GM12875 (cell line): ENCODE measurements around the gene PCBP4.
A peak's percentile ranks its signal among the peaks of the same experiment; 100 is the strongest.

ENCODE experiments used
- H3K4me3 ChIP-seq: one replicate; pipeline ENCODE4 v1.5.1; 2011; ENCODE audit warnings: low read depth, low read length, control low read depth
- TF ChIP-seq, protein P1 (sequence below): IDR thresholded peaks from 2 replicates; pipeline ENCODE4 v1.5.1; 2011; ENCODE audit warnings: low read depth, mild to moderate bottlenecking, control low read depth, inconsistent platforms, low read length, moderate library complexity, borderline replicate concordance; ENCODE audit not compliant: insufficient read depth

The PCBP4 gene

GRCh38 chr3:51958603-51959521 lies 8.4 kb downstream of the PCBP4 start:
- no peak overlapping the region for H3K4me3 ChIP-seq
- TF ChIP-seq, protein P1, sequence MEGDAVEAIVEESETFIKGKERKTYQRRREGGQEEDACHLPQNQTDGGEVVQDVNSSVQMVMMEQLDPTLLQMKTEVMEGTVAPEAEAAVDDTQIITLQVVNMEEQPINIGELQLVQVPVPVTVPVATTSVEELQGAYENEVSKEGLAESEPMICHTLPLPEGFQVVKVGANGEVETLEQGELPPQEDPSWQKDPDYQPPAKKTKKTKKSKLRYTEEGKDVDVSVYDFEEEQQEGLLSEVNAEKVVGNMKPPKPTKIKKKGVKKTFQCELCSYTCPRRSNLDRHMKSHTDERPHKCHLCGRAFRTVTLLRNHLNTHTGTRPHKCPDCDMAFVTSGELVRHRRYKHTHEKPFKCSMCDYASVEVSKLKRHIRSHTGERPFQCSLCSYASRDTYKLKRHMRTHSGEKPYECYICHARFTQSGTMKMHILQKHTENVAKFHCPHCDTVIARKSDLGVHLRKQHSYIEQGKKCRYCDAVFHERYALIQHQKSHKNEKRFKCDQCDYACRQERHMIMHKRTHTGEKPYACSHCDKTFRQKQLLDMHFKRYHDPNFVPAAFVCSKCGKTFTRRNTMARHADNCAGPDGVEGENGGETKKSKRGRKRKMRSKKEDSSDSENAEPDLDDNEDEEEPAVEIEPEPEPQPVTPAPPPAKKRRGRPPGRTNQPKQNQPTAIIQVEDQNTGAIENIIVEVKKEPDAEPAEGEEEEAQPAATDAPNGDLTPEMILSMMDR, result no peak

DNA sequence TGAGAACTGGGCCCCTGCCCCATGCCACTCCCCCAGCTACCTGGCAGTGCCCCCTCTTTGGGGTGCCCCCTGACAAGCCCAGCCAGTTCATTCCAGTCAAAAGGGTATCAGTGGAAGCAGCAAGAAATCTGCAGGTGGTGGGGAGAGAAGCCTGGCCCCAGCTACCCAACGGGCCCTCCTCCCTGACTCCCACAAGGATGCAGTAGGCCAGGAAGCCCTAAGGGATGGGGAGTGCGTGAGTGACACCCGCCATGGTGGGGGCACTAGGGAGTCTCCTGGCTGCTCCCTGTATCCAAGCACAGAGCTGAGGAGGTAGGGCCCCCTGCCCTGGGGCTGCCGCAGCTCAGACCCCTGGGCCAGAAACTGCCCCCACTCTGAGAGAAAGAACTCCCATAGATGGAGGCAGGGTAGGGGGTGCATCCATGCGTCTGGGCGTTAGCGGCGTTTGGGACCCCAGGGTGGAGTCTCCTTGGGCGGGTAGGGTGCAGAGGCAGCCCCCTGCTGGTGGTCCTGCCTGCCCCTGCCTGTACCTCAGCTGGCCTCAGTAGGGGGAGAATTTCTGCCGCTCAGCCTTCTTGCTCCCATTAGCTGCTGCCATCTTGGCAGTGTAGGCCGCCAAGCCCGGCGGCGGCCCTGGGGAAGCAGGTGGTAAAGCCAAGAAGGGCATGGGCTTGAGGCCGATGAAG lies 9.6 kb downstream of the PCBP4 start:
- H3K4me3 ChIP-seq, result no peak overlapping the region
- TF ChIP-seq, protein P1, result no peak

GRCh38 chr3:51955893-51956770 lies 11.1 kb downstream of the PCBP4 start:
- TF ChIP-seq, protein P1, result peak; percentile 52
- H3K4me3 ChIP-seq, result no peak overlapping the region

GRCh38 chr3:51955175-51955892 lies 11.9 kb downstream of the PCBP4 start, which contains the start of gene GPR62:
GPR62 (plus strand) TSS chr3:51955381; CDS start chr3:51955653, 272 bp downstream.
- no peak within 1 kb of the TSS for H3K4me3 ChIP-seq

DNA sequence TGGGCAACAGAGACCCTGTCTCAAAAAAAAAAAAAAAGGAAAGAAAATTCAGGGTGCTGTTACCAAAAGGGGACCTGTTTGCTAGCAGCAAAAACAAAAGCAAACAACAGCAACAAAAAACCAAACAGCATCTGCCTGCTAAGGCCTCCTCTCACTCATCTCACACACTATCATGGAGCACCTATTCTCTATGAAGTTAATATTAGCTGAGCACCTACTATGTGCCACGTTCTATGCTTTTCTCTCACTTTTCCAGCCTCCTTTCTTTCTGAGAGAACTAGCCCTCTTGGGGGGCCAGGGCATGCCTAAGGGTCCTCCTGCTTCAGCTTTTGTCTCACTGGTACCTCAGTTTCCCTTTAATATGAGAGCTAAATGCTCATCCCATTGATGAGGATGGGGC lies 12.5 kb downstream of the PCBP4 start:
- no peak overlapping the region for H3K4me3 ChIP-seq
- TF ChIP-seq, protein P1, result no peak

More at GRCh38 chr3:51955175-51955892, 11.9 kb downstream of the PCBP4 start, which contains the start of gene GPR62:
- TF ChIP-seq, protein P1, result no peak

DNA sequence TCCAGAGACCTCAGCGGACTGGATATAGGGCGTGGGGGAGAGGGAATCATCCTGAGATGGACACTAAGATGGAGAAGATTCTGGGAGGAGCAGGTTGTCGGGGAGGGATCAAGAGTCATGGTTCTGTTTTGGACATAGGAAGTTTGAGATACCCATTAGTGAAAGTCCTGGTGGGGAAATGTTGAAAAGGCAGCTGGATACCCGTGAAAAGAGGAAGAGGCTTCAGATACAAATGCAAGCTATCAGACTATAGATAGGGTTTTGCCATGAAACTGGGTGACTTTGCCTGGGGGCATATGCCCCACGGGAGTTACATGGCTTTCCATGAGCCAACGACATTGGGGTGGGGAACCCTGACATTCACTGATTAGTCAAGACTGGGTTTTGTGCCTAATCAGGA lies 13.1 kb downstream of the PCBP4 start:
- no peak overlapping the region for H3K4me3 ChIP-seq
- TF ChIP-seq, protein P1, result no peak
